K562 (cell line): ENCODE measurements around the gene PALM3. TPM values are rescaled to one million over a fixed set of nuclear protein-coding genes. Genes with fewer than 3 reads are reported as not detected.

Experiments
- AFF4 ChIP-seq: sonication (generic); formaldehyde crosslinking; IDR thresholded peaks from 2 replicates; pipeline ENCODE4 v1.8.0; 2023; ENCODE audit warnings: mild to moderate bottlenecking, missing genetic modification reagents
- HLTF ChIP-seq: fragments of 450-650 bp; IDR thresholded peaks from 2 replicates; pipeline ENCODE4 v1.6.1; 2016
- KHSRP ChIP-seq: fragments of 450-650 bp; IDR thresholded peaks from 2 replicates; pipeline ENCODE4 v1.6.1; 2017
- RB1 ChIP-seq: fragments of 450-650 bp; IDR thresholded peaks from 2 replicates; pipeline ENCODE4 v1.6.1; 2017; ENCODE audit warnings: low read depth, mild to moderate bottlenecking
- TCFL5 ChIP-seq: fragments of 250-450 bp; sonication (Bioruptor Pico); conservative IDR thresholded peaks from 2 replicates; pipeline ENCODE4 v1.6.1; 2021; ENCODE audit warnings: mild to moderate bottlenecking, moderate library complexity, matching md5 sums
- ZNF274 ChIP-seq: IDR thresholded peaks from 2 replicates; pipeline ENCODE4 v1.6.1; 2011; ENCODE audit warnings: low read depth, mild to moderate bottlenecking, low read length, moderate library complexity, borderline replicate concordance
- polyA plus RNA-seq, 8 experiments: library from polyadenylated mRNA; depleted of rRNA in 4 of 8; stranded (reverse) in 5 of 8; unstranded in 3 of 8; fragments of >200 nt; fragmentation: Nextera tagmentation in 2 of 8; fragmentation: Illumina TruSeq in 1 of 8; extraction: Ambion mirVana in 2 of 8; extraction: Trizol in 1 of 8; gene quantifications; 2 replicates each; pipeline versions ENCODE4 v1.2.1 to v1.2.3, GENCODE V29; 2011 to 2014; ENCODE audit warnings: inconsistent platforms in 1 of 8, missing spikeins in 1 of 8
- total RNA-seq, 7 experiments: library from RNA; depleted of rRNA in 6 of 7; stranded (reverse); fragments of >200 nt in 6 of 7; fragmentation: Illumina TruSeq in 2 of 7; extraction: Trizol in 2 of 7; gene quantifications; 2 replicates each; pipeline versions ENCODE4 v1.2.1 to v1.2.3, GENCODE V29; 2011 to 2021; ENCODE audit warnings: low replicate concordance in 1 of 7

Gene PALM3
- total and polyA plus RNA-seq, 9 of the 15 experiments (the other 6 are each of a cell fraction or from before 2014, with no cell fraction given) = 0.07 to 9.3 (median 3.3) TPM

DNA sequence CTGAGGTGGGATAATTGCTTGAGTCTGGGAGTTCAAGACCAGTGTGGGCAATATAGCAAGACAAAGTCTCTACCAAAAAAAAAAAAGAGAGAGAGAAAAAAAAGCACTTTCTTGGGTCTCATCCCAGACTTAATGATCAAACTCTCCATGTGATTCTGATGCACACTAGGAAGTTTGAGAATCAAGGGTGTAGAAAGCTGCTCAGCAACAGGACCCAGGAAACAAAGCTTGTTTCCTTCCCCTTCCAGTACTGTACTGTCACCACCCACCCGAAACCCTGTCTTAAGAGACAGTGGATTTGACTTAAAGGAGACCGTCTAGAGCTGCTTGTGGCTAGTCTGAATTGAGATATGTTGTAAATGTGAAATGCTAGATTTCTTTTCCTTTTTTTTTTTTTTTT lies 16.5 kb upstream of the PALM3 start (continued):
- TF ChIP-seq AFF4 (no peak), ZNF274 (no peak), KHSRP (no peak), RB1 (no peak), TCFL5 (CRISPR knock-in tag) (no peak), HLTF (no peak)
- TF ChIP-seq, all 486 proteins: peak for 0
